Keratinocyte (primary cell): ENCODE results near the gene LAMC3.

Experiments
- EZH2 ChIP-seq: IDR thresholded peaks from one replicate; pipeline ENCODE4 v1.6.1; 2012; ENCODE audit warnings: inconsistent platforms, mild to moderate bottlenecking, low read length, moderate library complexity
- TF ChIP-seq, protein P1 (sequence below), 3 experiments: IDR thresholded peaks in 1 of 3; conservative IDR thresholded peaks in 1 of 3; optimal IDR thresholded peaks in 1 of 3; 2 replicates in 2 of 3; 3 replicates in 1 of 3; pipeline versions ENCODE3 to v1.5.1; 2011; ENCODE audit warnings: low read length in 3 of 3, mild to moderate bottlenecking in 3 of 3, moderate library complexity in 2 of 3, control low read depth in 1 of 3, inconsistent platforms in 1 of 3; ENCODE audit not compliant: insufficient read depth in 2 of 3; ENCODE audit errors: extremely low read depth in 1 of 3

DNA sequence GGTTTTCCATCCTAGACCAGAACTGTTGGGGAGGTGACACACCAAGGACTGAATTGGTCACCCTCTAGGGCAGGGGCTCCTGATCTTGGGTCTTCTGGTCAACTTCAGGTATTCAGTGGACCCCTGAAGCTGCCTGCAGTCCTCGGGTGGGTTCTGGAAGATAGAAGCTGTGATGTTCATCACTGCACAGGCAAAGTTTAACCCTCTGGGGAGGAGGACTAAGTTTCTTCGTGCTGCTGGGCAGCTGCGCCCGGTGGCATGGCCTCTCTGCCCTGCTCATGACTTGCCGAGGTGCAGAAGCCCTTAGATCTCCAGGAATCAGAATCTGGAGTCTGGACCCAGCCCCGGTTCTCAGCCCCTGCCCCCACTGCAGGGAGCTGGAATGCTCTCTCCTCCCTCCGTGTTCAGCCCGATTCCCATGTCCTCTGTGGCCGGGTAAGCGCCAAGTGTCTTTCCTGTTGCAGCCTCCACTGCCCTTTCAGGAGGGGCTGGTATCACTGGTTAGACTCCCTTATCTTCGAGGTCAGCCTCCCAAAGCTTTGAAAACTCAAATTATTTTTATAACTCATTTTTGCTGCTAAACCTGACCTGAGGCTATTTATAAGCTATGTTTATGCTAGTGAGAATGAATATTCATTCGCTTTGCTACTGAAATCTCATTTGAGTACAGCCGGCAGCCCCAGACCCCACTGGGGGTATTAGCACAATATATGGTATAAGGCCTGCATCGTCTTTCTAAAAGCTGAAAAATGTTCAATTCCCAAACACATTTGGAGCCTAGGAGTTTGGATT lies 1.7 kb downstream of the LAMC3 start:
- TF ChIP-seq, protein P1, sequence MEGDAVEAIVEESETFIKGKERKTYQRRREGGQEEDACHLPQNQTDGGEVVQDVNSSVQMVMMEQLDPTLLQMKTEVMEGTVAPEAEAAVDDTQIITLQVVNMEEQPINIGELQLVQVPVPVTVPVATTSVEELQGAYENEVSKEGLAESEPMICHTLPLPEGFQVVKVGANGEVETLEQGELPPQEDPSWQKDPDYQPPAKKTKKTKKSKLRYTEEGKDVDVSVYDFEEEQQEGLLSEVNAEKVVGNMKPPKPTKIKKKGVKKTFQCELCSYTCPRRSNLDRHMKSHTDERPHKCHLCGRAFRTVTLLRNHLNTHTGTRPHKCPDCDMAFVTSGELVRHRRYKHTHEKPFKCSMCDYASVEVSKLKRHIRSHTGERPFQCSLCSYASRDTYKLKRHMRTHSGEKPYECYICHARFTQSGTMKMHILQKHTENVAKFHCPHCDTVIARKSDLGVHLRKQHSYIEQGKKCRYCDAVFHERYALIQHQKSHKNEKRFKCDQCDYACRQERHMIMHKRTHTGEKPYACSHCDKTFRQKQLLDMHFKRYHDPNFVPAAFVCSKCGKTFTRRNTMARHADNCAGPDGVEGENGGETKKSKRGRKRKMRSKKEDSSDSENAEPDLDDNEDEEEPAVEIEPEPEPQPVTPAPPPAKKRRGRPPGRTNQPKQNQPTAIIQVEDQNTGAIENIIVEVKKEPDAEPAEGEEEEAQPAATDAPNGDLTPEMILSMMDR (optimal IDR thresholded peaks at IDR 0.05 in 1 of 3, IDR thresholded peaks at IDR 0.05 in 1 of 3, conservative IDR thresholded peaks at IDR 0.05 in 1 of 3; ENCODE audit: extremely low read depth in 1 of 3, insufficient read depth in 2 of 3, low read length in 3 of 3): no peak
- TF ChIP-seq EZH2: no peak
